ENCODE measurements around the gene JMJD1C. TPM values are rescaled to one million over a fixed set of nuclear protein-coding genes. Genes with fewer than 3 reads are reported as not detected.

JMJD1C gene
- total RNA-seq, 1 experiment from 2014 or later = 108 TPM

- H3K36me3 ChIP-seq (replicated peaks; ENCODE audit: control insufficient read depth, insufficient read depth, low read length) = no peaks in the 10 kb centered on the region
- H3K4me3 ChIP-seq (ENCODE audit: insufficient read depth, low read depth, low read length) = no peak overlapping the region
- no peaks in the 10 kb centered on the region for H3K27me3 ChIP-seq (ENCODE audit: control insufficient read depth, insufficient read depth, low read length)
- DNase-seq = no peak
Observed at GRCh38 chr10:63436225-63436624, 29.6 kb downstream of the JMJD1C start.

- H3K4me3 ChIP-seq (ENCODE audit: insufficient read depth, low read depth, low read length) = no peak overlapping the region
- H3K27me3 ChIP-seq (ENCODE audit: control insufficient read depth, insufficient read depth, low read length) = no peaks in the 10 kb centered on the region
- H3K36me3 ChIP-seq (replicated peaks; ENCODE audit: control insufficient read depth, insufficient read depth, low read length) = no peaks in the 10 kb centered on the region
- DNase-seq = no peak
Observed at GRCh38 chr10:63434866-63435854, 30.6 kb downstream of the JMJD1C start.

- H3K27me3 ChIP-seq (ENCODE audit: control insufficient read depth, insufficient read depth, low read length) = no peaks in the 10 kb centered on the region
- no peak for DNase-seq
- H3K4me3 ChIP-seq (ENCODE audit: insufficient read depth, low read depth, low read length) = no peak overlapping the region
- no peaks in the 10 kb centered on the region; the same call in 1 of the 2 replicates for H3K36me3 ChIP-seq (replicated peaks; ENCODE audit: control insufficient read depth, insufficient read depth, low read length)
Observed at GRCh38 chr10:63431962-63432797, 33.6 kb downstream of the JMJD1C start.

- H3K4me3 ChIP-seq (ENCODE audit: insufficient read depth, low read depth, low read length) = no peak overlapping the region
- DNase-seq = no peak
- no peaks in the 10 kb centered on the region; the same call in 1 of the 2 replicates for H3K36me3 ChIP-seq (replicated peaks; ENCODE audit: control insufficient read depth, insufficient read depth, low read length)
- H3K27me3 ChIP-seq (ENCODE audit: control insufficient read depth, insufficient read depth, low read length) = no peaks in the 10 kb centered on the region
Observed at GRCh38 chr10:63430999-63431356, 34.8 kb downstream of the JMJD1C start.

GRCh38 chr10:63430091-63430998, 35.4 kb downstream of the JMJD1C start:
- no peaks in the 10 kb centered on the region; the same call in 1 of the 2 replicates for H3K36me3 ChIP-seq (replicated peaks; ENCODE audit: control insufficient read depth, insufficient read depth, low read length)
- DNase-seq = no peak
- no peak overlapping the region for H3K4me3 ChIP-seq (ENCODE audit: insufficient read depth, low read depth, low read length)
- no peaks in the 10 kb centered on the region for H3K27me3 ChIP-seq (ENCODE audit: control insufficient read depth, insufficient read depth, low read length)

- Histone ChIP-seq H3K4me3 (ENCODE audit: insufficient read depth, low read depth, low read length) (no peak overlapping the region), H3K27me3 (ENCODE audit: control insufficient read depth, insufficient read depth, low read length) (no peaks in the 10 kb centered on the region), H3K36me3 (replicated peaks; ENCODE audit: control insufficient read depth, insufficient read depth, low read length) (no peaks in the 10 kb centered on the region; the same call in 1 of the 2 replicates)
- no peak for DNase-seq
Observed at GRCh38 chr10:63429281-63429680, 36.5 kb downstream of the JMJD1C start.

GRCh38 chr10:63427013-63427412, 38.8 kb downstream of the JMJD1C start:
- Histone ChIP-seq H3K4me3 (ENCODE audit: insufficient read depth, low read depth, low read length) (no peak overlapping the region), H3K27me3 (ENCODE audit: control insufficient read depth, insufficient read depth, low read length) (no peaks in the 10 kb centered on the region), H3K36me3 (replicated peaks; ENCODE audit: control insufficient read depth, insufficient read depth, low read length) (no peaks in the 10 kb centered on the region; the same call in 1 of the 2 replicates)
- DNase-seq = no peak

- no peak overlapping the region for H3K4me3 ChIP-seq (ENCODE audit: insufficient read depth, low read depth, low read length)
- no peaks in the 10 kb centered on the region for H3K27me3 ChIP-seq (ENCODE audit: control insufficient read depth, insufficient read depth, low read length)
- DNase-seq = no peak
- H3K36me3 ChIP-seq (replicated peaks; ENCODE audit: control insufficient read depth, insufficient read depth, low read length) = no peaks in the 10 kb centered on the region; the same call in 1 of the 2 replicates
Observed at GRCh38 chr10:63425512-63425911, 40.3 kb downstream of the JMJD1C start.

GRCh38 chr10:63424576-63424975, 41.2 kb downstream of the JMJD1C start:
- H3K27me3 ChIP-seq (ENCODE audit: control insufficient read depth, insufficient read depth, low read length) = no peaks in the 10 kb centered on the region
- no peaks in the 10 kb centered on the region; the same call in 1 of the 2 replicates for H3K36me3 ChIP-seq (replicated peaks; ENCODE audit: control insufficient read depth, insufficient read depth, low read length)
- DNase-seq = no peak
- no peak overlapping the region for H3K4me3 ChIP-seq (ENCODE audit: insufficient read depth, low read depth, low read length)

GRCh38 chr10:63423494-63423893, 42.3 kb downstream of the JMJD1C start:
- no peaks in the 10 kb centered on the region; the same call in 1 of the 2 replicates for H3K36me3 ChIP-seq (replicated peaks; ENCODE audit: control insufficient read depth, insufficient read depth, low read length)
- no peak overlapping the region for H3K4me3 ChIP-seq (ENCODE audit: insufficient read depth, low read depth, low read length)
- DNase-seq = no peak
- H3K27me3 ChIP-seq (ENCODE audit: control insufficient read depth, insufficient read depth, low read length) = no peaks in the 10 kb centered on the region

- DNase-seq = no peak
- Histone ChIP-seq H3K36me3 (replicated peaks; ENCODE audit: control insufficient read depth, insufficient read depth, low read length) (no peaks in the 10 kb centered on the region; the same call in 1 of the 2 replicates), H3K4me3 (ENCODE audit: insufficient read depth, low read depth, low read length) (no peak overlapping the region), H3K27me3 (ENCODE audit: control insufficient read depth, insufficient read depth, low read length) (no peaks in the 10 kb centered on the region)
Observed at GRCh38 chr10:63421591-63421990, 44.2 kb downstream of the JMJD1C start.

- Histone ChIP-seq H3K36me3 (replicated peaks; ENCODE audit: control insufficient read depth, insufficient read depth, low read length) (no peaks in the 10 kb centered on the region), H3K27me3 (ENCODE audit: control insufficient read depth, insufficient read depth, low read length) (no peaks in the 10 kb centered on the region), H3K4me3 (ENCODE audit: insufficient read depth, low read depth, low read length) (no peak overlapping the region)
- DNase-seq = no peak
Observed at GRCh38 chr10:63416376-63416775, 49.4 kb downstream of the JMJD1C start.

GRCh38 chr10:63415640-63416244, 50.0 kb downstream of the JMJD1C start:
- Histone ChIP-seq H3K36me3 (replicated peaks; ENCODE audit: control insufficient read depth, insufficient read depth, low read length) (no peaks in the 10 kb centered on the region), H3K27me3 (ENCODE audit: control insufficient read depth, insufficient read depth, low read length) (no peaks in the 10 kb centered on the region), H3K4me3 (ENCODE audit: insufficient read depth, low read depth, low read length) (no peak overlapping the region)
- no peak for DNase-seq
